ENCODE results near the gene FOXP2. TPM values are rescaled to one million over a fixed set of nuclear protein-coding genes. Genes with fewer than 3 reads are reported as not detected.

Gene FOXP2
- polyA plus RNA-seq, 3 donors = not detected

DNA sequence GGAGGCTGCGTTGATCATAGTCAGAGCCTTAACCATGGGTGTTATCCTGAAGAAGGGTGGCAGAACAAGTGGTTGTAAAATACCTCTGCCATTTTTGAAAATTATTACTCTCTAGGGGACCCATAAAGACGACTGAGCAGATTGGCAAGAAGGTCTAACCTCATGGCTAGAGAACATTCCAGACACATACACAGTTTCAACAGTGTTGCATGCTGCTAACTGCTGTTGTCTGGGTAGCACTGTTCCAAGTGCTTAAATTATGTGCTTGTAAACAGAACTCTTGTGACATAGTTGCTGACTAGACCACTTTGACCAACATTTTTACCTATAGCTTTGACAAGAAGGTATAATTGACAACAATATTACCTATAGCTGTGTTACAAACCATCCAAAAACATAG, 46.1 kb upstream of the FOXP2 start:
- TF ChIP-seq, protein P1, sequence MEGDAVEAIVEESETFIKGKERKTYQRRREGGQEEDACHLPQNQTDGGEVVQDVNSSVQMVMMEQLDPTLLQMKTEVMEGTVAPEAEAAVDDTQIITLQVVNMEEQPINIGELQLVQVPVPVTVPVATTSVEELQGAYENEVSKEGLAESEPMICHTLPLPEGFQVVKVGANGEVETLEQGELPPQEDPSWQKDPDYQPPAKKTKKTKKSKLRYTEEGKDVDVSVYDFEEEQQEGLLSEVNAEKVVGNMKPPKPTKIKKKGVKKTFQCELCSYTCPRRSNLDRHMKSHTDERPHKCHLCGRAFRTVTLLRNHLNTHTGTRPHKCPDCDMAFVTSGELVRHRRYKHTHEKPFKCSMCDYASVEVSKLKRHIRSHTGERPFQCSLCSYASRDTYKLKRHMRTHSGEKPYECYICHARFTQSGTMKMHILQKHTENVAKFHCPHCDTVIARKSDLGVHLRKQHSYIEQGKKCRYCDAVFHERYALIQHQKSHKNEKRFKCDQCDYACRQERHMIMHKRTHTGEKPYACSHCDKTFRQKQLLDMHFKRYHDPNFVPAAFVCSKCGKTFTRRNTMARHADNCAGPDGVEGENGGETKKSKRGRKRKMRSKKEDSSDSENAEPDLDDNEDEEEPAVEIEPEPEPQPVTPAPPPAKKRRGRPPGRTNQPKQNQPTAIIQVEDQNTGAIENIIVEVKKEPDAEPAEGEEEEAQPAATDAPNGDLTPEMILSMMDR (IDR thresholded peaks at IDR 0.05) = no peak
- H3K36me3 ChIP-seq (replicated peaks in 1 of 2; ENCODE audit: control insufficient read depth in 1 of 2, insufficient read depth in 2 of 2, low read length in 2 of 2) = no peaks in the 10 kb centered on the region
- Mint-ChIP-seq H3K4me1 (no peaks in the 10 kb centered on the region), H3K36me3 (no peaks in the 10 kb centered on the region), H3K9me3 (peaks cover 0 to 5% (median 0%) of the 10 kb centered on the region in 7 donors), H3K4me3 (no peak overlapping the region), H3K27me3 (ENCODE audit: low read depth in 3 of 3) (peaks cover 0 to 2% (median 0%) of the 10 kb centered on the region in 3 donors), H3K27ac (no peak overlapping the region)
- H3K27me3 ChIP-seq (ENCODE audit: control insufficient read depth in 2 of 2, insufficient read depth in 2 of 2, low read length in 2 of 2) = no peaks in the 10 kb centered on the region
- intact Hi-C loops (cut with micrococcal nuclease) = no loop called here
- no peak overlapping the region for H3K9ac ChIP-seq (ENCODE audit: insufficient read depth, low read length, poor library complexity, severe bottlenecking)
- no peaks in the 10 kb centered on the region for H3K9me3 ChIP-seq (replicated peaks in 1 of 2; ENCODE audit: control insufficient read depth in 1 of 2, insufficient read depth in 1 of 2, low read length in 2 of 2)
- no peaks in the 10 kb centered on the region for H4K20me1 ChIP-seq (ENCODE audit: insufficient read depth, low read length)
- no peaks in the 10 kb centered on the region for H3K79me2 ChIP-seq (ENCODE audit: insufficient read depth, low read length)
- H2AFZ ChIP-seq (ENCODE audit: insufficient read depth, low read depth, low read length, poor library complexity, severe bottlenecking) = no peak overlapping the region
- no peaks in the 10 kb centered on the region for H3K4me1 ChIP-seq (ENCODE audit: control insufficient read depth in 1 of 2, insufficient read depth in 2 of 2, low read length in 2 of 2)
- WGBS (ENCODE audit: insufficient coverage) = no CpG with 5 or more reads among the region's 2 CpGs
- H3K4me3 ChIP-seq (replicated peaks in 1 of 3; ENCODE audit: low read depth in 2 of 3, low read length in 3 of 3) = no peak overlapping the region
- no peak overlapping the region for H3K27ac ChIP-seq (ENCODE audit: low read depth in 1 of 2, low read length in 2 of 2)
- no peak overlapping the region for H3K4me2 ChIP-seq (replicated peaks; ENCODE audit: extremely low read depth, low read length, poor library complexity, severe bottlenecking)
- no peak for DNase-seq

DNA sequence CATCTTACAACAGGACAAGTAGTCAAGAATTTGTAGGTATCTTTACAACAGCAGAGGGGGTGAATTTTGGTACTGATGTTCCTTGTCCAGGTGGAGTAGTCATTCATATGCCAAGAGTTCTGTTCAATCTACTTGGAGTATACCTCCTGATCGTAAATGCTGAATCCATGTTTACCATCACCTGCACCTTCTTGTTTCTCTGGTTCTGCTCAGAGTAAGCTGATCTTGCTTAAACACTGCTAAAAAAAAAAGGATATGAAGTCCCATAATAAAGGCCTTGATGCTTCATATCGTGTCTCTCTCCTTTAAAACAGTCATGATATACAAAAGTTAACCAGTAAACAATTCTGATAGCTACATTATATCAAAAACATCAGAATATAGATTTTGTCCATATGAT, 45.3 kb upstream of the FOXP2 start:
- Mint-ChIP-seq H3K27ac (no peak overlapping the region), H3K9me3 (peaks cover 0 to 5% (median 0%) of the 10 kb centered on the region in 7 donors), H3K4me3 (no peak overlapping the region), H3K36me3 (no peaks in the 10 kb centered on the region), H3K27me3 (ENCODE audit: low read depth in 3 of 3) (peaks cover 0 to 2% (median 0%) of the 10 kb centered on the region in 3 donors), H3K4me1 (no peaks in the 10 kb centered on the region)
- TF ChIP-seq, protein P1 (IDR thresholded peaks at IDR 0.05) = no peak
- H3K27ac ChIP-seq (ENCODE audit: low read depth in 1 of 2, low read length in 2 of 2) = no peak overlapping the region
- H4K20me1 ChIP-seq (ENCODE audit: insufficient read depth, low read length) = no peaks in the 10 kb centered on the region
- H3K79me2 ChIP-seq (ENCODE audit: insufficient read depth, low read length) = no peaks in the 10 kb centered on the region
- no peaks in the 10 kb centered on the region for H3K36me3 ChIP-seq (replicated peaks in 1 of 2; ENCODE audit: control insufficient read depth in 1 of 2, insufficient read depth in 2 of 2, low read length in 2 of 2)
- no peaks in the 10 kb centered on the region for H3K9me3 ChIP-seq (replicated peaks in 1 of 2; ENCODE audit: control insufficient read depth in 1 of 2, insufficient read depth in 1 of 2, low read length in 2 of 2)
- no peaks in the 10 kb centered on the region for H3K27me3 ChIP-seq (ENCODE audit: control insufficient read depth in 2 of 2, insufficient read depth in 2 of 2, low read length in 2 of 2)
- H3K4me1 ChIP-seq (ENCODE audit: control insufficient read depth in 1 of 2, insufficient read depth in 2 of 2, low read length in 2 of 2) = no peaks in the 10 kb centered on the region
- intact Hi-C loops (cut with micrococcal nuclease) = no loop called here
- H3K4me2 ChIP-seq (replicated peaks; ENCODE audit: extremely low read depth, low read length, poor library complexity, severe bottlenecking) = no peak overlapping the region
- H3K4me3 ChIP-seq (replicated peaks in 1 of 3; ENCODE audit: low read depth in 2 of 3, low read length in 3 of 3) = no peak overlapping the region
- no peak for DNase-seq
- H3K9ac ChIP-seq (ENCODE audit: insufficient read depth, low read length, poor library complexity, severe bottlenecking) = no peak overlapping the region
- WGBS (ENCODE audit: insufficient coverage) = no CpG with 5 or more reads among the region's 2 CpGs
- H2AFZ ChIP-seq (ENCODE audit: insufficient read depth, low read depth, low read length, poor library complexity, severe bottlenecking) = no peak overlapping the region
